ENCODE data around the gene C15orf39.

DNA sequence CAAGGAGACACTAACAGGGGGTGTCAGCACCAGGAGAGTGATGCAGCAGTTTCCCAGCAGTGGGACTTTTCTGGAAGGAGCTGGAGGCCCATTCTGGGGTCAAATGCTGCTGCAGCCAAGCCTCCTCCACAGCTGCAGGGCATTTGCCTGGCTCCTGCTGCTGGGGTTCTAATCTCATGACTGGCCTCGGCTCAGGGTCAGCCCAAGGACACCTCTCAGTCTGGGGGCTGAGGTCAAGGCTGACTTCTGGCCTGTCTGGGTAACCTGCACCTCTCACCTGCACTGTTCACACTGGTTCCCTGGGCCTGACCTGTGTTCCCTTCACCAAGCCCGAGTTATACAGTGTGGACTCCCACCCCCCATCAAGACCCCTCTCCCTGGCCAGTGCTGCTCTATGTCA lies 10.4 kb upstream of the C15orf39 start:
- TF ChIP-seq, protein P1, sequence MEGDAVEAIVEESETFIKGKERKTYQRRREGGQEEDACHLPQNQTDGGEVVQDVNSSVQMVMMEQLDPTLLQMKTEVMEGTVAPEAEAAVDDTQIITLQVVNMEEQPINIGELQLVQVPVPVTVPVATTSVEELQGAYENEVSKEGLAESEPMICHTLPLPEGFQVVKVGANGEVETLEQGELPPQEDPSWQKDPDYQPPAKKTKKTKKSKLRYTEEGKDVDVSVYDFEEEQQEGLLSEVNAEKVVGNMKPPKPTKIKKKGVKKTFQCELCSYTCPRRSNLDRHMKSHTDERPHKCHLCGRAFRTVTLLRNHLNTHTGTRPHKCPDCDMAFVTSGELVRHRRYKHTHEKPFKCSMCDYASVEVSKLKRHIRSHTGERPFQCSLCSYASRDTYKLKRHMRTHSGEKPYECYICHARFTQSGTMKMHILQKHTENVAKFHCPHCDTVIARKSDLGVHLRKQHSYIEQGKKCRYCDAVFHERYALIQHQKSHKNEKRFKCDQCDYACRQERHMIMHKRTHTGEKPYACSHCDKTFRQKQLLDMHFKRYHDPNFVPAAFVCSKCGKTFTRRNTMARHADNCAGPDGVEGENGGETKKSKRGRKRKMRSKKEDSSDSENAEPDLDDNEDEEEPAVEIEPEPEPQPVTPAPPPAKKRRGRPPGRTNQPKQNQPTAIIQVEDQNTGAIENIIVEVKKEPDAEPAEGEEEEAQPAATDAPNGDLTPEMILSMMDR (IDR thresholded peaks at IDR 0.05): no peak
- TF ChIP-seq POLR2A (IDR thresholded peaks at IDR 0.05): no peak
